Colon (tissue), 2 donors: Measurements from ENCODE around the gene LRRTM4.
"Not testable (repeated sequence)": the region's sequence is repeated elsewhere in the genome, so short reads cannot be mapped to it uniquely, and the experiment has no call there.

Experiments
- FAIRE-seq: peaks from 2 replicates; lab custom pipeline; 2012; peaks lifted over from hg19 to GRCh38; lab: Jason Lieb, UNC
- donor health status: control.
- donor health status: control.

Gene LRRTM4

GRCh38 chr2:77164021-77164420 lies 358.2 kb downstream of the LRRTM4 start:
- not testable (repeated sequence) for FAIRE-seq

DNA sequence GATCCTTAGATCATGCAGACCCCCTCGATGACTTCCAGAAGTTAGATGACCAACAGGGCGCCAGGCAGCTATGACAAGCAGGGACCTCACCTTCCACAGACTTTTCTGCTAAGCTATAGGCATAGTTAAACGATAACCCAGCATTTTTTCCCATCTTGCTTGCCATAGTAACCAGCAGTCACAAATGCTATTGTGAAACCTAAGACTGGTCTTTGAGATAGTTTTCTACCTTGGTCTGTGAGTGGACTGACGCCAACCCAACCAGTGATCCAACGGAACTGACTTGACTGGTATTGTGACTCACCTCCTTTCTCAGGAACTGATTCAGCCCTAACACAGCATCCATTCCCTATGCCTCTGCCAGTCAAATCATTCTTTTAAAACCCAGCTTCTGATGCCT lies 361.2 kb downstream of the LRRTM4 start:
- FAIRE-seq = no peak

DNA sequence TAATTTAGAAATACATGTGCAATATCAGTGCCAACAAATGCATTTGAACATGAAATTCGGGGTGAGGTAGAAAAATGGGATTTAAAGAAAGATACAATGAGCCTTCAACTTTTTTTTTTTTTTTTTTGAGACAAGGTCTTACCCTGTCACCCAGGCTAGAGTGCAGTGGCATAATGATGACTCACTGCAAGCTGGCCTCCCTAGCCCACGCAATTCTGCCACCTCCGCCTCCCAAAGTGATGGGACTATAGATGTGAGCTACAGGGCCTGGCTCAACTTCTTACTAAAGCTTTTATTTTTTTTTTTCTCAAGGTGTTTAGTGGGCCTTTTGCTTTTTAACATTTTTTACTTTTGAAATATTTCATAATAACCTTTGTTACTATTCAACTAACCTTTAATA lies 365.6 kb downstream of the LRRTM4 start:
- FAIRE-seq = no peak

DNA sequence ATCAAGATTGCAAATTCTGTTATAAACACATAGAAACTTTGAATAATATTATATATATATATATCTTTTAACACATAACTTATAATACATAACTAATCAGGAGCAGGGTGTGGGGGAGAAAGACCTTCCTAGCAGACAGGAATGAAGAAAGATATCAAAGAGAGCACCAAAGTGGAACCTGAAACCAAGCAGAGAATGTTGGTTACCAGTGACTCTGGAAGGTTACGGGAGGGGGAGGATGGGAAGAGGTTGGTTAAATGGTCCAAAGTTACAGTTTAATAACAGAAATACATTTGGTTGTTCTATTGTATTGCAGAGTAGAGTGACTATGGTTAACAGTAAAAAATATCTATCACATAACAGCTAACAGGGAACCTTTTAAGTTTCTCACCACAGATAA lies 366.7 kb downstream of the LRRTM4 start:
- no peak for FAIRE-seq

DNA sequence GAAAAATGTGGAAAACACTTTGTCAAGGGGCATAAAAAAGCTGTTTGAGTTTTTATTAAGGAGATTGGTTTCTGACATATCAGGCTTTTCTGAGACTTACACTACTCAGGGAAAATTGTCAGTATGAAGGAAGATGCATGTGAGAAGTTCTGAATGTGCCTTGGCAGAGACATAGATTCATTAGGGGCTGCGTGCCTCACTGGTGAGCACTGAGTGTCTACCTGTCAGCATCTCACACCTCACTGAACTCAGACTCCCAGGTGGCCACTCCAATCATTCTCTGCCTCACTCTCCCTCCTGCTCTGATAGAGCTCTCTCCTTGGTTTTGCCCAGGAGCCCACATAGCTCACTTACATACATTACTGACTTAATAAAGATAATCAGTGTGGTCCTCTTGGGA lies 372.6 kb downstream of the LRRTM4 start:
- FAIRE-seq = no peak

- FAIRE-seq = no peak
These were observed 375.0 kb downstream of the LRRTM4 start for GRCh38 chr2:77147153-77147552.

GRCh38 chr2:77144772-77145171 lies 377.4 kb downstream of the LRRTM4 start:
- no peak for FAIRE-seq

DNA sequence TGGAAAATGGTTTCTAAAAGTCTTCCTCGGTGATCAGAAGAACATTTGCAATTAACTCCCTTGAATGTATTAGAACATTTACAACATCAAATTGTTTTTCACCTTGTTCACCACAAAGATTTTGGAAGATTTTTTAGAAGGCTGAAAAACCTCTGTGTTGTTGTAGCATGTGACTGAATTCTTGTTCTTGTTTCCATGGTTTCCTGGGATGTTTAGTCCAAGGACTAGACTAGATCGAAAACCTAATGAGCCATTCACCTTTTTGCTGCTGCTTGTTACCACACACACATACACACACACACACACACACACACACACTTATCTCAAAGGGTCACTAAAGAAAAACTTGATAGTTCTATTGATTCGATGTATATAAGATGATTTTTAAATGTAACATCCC lies 380.0 kb downstream of the LRRTM4 start:
- no peak for FAIRE-seq

- FAIRE-seq = not testable (repeated sequence)
These were observed 393.7 kb downstream of the LRRTM4 start for GRCh38 chr2:77128479-77128878.

- FAIRE-seq = no peak
These were observed 394.8 kb downstream of the LRRTM4 start for GRCh38 chr2:77127345-77127744.

- FAIRE-seq = no peak
These were observed 400.7 kb downstream of the LRRTM4 start for GRCh38 chr2:77121518-77121917.

- no peak for FAIRE-seq
These were observed 402.8 kb downstream of the LRRTM4 start for GRCh38 chr2:77119333-77119732.

- FAIRE-seq = no peak
These were observed 413.3 kb downstream of the LRRTM4 start for GRCh38 chr2:77108915-77109314.

- no peak for FAIRE-seq
These were observed 417.2 kb downstream of the LRRTM4 start for GRCh38 chr2:77105008-77105407.

DNA sequence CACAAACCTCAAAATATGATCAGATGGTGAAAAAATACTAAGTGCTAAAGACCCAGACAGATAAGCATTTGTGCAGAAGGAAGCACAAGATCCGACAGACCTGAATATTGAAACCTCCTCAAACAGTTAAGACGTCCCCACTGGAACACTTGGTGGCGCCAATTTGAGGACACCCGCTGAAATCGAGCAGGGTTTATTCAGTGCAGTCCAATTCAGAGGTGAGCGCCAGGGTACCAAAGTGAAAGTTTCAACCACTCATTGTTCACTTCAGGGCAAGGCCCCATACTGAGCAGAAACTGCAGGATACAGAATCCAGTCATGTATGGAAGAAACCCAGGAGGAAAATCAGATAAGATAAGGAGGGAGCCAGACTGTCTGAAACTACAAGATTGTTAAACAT lies 417.6 kb downstream of the LRRTM4 start:
- no peak for FAIRE-seq

DNA sequence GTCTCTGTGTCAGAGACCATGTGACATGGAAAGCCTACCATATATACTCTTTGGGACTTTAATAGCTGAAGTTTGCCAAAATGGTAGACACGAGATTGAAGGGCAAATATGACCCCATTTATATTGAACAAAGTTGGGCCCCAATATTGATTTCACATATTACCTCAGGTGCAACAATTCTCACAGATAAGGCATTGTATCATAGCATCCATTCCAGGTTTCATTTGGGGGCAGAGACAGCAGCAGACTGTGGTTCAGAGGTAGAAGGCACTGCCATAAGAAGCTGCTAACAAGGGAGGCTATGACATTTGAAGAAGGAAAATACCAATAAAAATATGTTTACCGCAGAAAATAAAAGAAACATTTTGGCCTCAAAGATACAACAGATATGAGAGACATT lies 419.2 kb downstream of the LRRTM4 start:
- no peak for FAIRE-seq

DNA sequence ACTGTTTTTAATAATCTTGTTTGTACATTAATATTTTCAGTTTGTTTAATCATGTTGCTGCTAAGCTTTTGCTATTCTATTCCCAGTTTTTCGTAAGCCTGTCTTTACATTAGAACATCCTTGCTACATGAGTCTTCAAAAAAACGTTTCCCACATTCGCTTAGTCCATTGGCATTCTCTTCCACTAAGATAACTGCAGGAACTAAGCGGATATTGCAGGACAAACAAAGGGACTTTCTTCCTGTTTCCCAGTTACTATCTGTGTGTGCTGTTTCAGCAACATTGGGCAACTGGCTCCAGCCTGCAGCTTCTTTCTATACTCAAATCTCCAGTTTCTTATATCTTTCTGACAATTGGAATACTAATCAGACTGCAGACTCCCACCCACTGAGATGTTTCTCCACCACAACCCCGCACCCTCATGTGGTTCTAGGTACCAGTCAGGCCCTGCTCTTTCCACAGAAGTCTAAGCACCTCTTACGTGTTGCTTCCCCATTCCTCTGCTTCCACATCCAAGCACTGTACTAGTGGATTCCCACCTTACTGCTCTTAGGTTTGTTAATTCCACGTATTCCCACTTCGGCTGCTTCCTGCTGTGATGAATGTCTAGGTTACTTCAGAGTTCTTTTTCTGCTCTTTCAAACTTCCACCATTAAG lies 420.3 kb downstream of the LRRTM4 start:
- FAIRE-seq = no peak

DNA sequence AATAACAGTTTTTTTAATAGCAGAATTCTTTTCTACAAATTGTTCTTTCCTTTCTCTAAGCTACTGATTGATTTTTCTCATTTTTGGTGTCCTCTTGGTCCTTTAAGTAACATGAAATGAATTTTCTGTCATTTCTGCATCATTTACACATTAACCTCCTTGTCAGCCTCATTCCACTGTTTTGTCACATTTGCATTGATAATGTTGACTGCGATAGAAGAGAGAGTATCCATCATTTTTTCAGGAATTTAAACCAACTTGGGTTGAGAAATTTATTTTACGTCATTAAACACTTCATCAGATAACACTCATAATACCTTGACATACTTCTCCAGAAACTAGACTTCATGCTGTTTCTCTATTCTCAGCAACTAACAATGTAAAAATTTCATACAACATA lies 422.2 kb downstream of the LRRTM4 start:
- FAIRE-seq = no peak

DNA sequence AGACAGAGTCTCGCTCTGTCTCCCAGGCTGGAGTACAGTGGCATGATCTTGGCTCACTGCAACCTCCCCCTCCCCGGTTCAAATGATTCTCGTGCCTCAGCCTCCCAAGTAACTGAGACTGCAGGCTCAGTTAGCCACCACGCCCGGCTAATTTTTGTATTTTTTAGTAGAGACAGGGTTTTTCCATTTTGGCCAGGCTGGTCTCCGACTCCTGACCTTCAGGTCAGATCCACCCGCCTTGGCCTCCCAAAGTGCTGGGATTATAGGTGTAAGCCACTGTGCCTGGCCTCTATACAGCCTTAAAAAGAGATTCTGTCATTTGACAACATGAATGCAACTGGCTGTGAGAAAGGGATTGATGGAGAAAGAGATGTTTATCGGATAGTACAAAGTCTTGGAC lies 426.7 kb downstream of the LRRTM4 start:
- not testable (repeated sequence) for FAIRE-seq

DNA sequence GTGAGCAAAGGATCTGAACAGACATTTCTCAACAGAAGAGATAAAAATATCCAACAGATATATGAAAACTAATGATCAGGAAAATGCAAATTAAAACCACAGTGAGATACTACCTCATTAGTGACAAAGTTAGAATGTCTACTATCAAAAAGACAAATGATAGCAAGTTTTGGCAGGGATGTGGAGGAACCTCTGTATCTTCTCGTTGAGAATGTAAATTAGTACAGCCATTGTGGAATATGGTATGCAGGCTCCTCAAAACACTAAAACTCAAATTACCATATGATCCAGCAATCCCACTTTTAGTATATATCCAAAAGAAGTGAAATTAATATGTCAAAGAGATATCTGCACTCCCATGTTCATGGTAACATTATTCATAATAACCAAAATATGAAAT lies 427.1 kb downstream of the LRRTM4 start:
- no peak for FAIRE-seq

DNA sequence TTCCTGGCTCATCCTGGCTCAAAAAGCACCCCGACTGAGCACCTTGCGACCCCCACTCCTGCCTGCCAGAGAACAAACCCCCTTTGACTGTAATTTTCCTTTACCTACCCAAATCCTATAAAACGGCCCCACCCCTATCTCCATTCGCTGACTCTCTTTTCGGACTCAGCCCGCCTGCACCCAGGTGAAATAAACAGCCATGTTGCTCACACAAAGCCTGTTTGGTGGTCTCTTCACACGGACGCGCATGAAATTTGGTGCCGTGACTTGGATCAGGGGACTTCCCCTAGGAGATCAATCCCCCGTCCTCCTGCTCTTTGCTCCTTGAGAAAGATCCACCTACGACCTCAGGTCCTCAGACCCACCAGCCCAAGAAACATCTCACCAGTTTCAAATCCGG lies 433.8 kb downstream of the LRRTM4 start:
- FAIRE-seq = not testable (repeated sequence)

- no peak for FAIRE-seq
These were observed 434.2 kb downstream of the LRRTM4 start for GRCh38 chr2:77087987-77088414.

- no peak for FAIRE-seq
These were observed 435.7 kb downstream of the LRRTM4 start for GRCh38 chr2:77086478-77086877.

DNA sequence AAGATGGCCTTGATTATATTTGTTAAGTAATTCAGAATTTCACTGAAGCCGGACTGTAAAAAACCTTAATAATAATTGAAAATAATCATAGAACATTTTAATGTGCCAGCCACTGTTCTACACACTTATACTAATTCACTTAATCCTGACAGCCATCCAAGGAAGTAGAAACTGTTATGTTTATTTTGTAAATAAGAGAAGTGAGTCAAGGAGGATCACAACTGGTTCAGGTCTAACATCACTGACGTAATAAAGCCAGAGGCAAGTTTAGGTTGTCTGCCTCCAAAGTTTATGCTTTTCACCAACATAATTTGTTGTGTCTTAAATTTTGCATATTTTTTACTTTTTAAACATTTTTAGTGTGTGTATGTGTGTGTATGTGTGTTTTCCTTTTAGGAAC lies 436.1 kb downstream of the LRRTM4 start:
- FAIRE-seq = no peak

DNA sequence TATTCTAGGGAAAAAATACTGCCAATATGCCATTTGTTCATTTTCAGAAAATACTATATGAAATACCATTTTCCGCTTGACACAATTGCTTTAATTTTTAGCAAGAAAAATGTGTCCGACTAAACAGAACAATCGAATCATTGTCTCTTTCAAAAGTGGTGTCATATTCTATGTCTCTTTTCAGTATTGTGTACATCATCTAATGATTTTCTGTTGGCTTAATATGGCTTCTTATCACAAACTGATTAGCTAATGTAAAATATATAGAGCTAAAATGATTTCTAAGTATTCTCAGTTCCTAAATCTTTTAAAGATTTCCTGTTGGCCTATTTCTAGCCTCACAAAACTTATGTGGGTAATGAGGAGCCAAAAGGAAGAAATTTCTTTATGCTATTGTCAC lies 436.6 kb downstream of the LRRTM4 start:
- FAIRE-seq = no peak
